NCI-H2227 (cell line): Measurements from ENCODE around the gene RAB11FIP3.

Experiments
- DNase-seq: peaks from one replicate; lab custom pipeline; 2025; ENCODE audit not compliant: unreplicated experiment; lab: John Stamatoyannopoulos, UW

Gene RAB11FIP3

DNA sequence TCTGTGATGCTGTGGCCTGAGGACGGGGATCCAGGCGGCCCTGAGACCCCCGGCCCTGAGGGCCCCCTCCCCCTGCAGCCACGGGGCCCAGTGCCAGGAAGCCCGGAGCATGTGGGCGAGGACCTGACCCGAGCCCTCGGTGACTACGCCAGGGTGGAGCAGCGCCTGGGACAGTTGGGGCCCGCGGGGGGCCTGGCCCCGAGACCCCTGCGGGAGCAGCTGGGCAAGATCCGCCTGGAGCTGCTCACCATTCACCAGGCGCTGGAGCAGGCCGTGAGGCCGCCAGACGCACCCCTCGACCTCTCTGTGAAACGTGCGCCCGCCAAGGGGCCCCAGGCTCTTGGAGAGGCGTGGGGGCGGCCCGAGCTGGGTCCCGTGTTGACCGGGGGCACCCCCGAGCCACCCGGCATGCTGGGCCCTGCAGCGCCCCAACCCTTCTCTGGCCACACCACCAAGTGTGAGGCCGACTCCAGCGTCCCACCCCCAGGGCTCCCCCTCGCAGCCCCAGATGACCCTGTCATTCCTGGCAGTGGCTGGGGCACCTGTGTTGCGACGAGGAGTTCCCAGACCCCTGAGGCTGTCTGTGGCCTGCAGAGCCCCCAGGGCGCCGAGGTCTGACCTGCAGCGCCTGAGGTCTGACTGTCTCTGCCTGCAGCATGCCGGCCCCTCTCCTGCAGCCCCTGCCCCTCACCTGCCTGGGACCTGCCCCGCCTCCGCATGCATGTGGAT, 139.4 kb downstream of the RAB11FIP3 start:
- DNase-seq, result no peak

- DNase-seq, result peak; percentile 68
These were observed 140.2 kb downstream of the RAB11FIP3 start for GRCh38 chr16:565419-566330.

GRCh38 chr16:566475-567372, 141.3 kb downstream of the RAB11FIP3 start, which contains the start of gene NHLRC4:
Gene NHLRC4, plus strand, starts transcription at chr16:567005. Its CDS starts 1,043 bp downstream, at chr16:568048.
- DNase-seq, result peak; percentile 83

- no peak for DNase-seq
These were observed 142.2 kb downstream of the RAB11FIP3 start for GRCh38 chr16:567373-568256.

DNA sequence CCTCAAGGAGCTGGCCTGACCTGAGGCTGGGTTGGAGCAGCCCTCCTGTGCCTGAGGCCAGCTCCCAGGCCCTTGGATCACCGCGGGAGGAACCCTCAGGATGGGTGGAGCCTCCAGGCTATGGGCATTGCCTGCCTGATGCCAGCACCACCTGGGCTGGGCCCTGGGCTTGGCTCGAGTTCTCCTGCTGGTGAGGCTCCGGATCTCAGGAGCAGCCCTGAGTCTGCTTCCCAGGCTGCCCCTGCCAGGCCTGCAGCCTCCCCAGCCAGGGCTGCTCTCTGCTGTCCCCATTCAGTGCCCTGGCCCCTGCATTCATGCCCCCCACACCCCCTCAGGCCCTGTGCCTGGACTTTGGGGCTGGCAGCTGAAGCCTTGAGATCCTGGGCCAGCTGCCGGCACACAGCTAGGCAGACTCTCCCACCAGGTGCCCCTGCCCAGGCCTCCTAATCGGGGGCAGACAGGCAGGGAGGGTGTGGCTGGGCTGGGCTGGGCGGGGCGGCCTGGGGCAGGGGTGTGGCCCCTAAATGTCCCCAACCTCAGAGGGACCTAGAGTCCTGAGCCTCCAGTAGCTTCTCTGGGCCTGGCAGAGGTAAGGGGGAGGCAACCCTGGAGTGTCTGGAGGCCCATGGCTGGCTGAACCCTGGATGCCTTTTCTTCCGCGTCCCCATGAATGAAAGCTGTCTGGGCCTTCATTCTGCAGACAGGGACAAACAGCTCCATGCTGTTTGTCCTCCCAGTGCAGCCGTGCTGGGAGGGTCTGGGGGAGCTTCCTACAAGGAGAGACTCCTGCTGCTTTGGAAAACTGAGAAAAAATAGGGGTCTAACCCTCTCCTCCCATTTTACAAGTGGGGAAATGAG, 143.2 kb downstream of the RAB11FIP3 start:
- no peak for DNase-seq

DNA sequence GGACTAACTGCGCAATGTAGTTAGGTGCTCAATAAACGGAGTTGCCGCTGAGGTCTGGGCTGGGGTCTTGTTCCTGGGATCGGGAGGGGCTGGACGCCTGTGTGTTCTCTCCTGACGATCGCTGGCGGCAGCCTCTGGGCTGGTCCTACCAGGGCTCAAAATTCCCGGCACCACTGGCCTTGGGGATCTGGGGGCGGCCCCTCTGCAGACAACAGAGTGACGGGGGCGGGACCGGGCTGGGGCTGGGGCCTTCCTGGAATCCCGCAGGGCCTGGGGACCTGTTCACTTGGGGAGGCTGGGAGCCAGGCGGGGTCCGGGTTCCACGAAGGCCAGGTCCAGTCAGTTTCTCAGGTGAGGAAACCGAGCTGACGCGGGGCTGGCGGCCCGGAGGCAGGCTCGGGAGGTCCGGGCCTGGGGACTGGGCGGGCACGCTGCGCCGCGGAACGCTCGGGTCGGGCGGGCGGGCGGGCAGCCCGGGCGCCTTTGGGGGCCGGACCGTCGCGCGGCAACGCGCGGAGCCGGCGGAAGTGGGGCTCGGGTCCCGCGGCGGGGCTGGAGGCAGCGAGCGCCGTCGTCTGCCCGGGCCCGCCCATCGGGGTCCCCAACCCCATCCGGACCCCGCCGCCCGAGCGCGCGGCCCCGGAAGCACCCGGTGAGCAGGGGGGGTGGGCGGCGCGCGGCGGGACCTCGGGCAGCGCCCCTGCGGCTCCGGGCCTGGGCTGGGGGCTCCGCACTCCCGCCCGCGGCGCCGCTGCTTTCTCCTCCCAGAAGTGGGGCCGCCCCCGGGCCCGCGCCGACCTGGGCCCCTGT, 144.2 kb downstream of the RAB11FIP3 start, which contains the start of gene PIGQ:
PIGQ (plus strand) TSS at position 524 of the 810 bp plus-strand sequence. CDS start 4,107 bp downstream, outside the sequence.
- DNase-seq, result peak; percentile 81
